ENCODE measurements around the gene POLE2. TPM values are rescaled to one million over a fixed set of nuclear protein-coding genes. Genes with fewer than 3 reads are reported as not detected.
A peak's percentile ranks its signal among the peaks of the same experiment; 100 is the strongest.
"Not testable (repeated sequence)": the region's sequence is repeated elsewhere in the genome, so short reads cannot be mapped to it uniquely, and the experiment has no call there.

Gene POLE2
- total RNA-seq, 1 donor from 2014 or later, result 1.2 TPM

DNA sequence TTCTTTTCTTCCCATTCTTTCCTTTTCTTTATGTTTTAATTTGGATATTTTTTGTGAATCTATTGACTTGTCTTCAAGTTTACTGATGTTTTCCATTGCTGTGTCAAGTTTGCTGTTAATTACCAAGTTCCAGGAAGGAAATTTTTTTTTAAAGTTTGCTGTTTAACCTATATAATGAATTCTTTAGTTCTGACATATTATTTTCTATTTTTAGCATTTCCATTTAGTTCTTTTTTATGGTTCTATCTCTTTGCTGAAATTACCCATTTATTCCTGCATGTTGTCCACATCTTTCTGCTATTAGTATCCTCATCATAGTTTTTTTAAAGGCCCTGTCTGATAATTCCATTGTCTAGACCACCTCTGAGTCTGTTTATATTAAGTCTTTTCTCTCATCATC is 32.7 kb upstream of the POLE2 start:
- intact Hi-C loops (cut with DNase I), result no loop called here
- TF ChIP-seq, protein P1, sequence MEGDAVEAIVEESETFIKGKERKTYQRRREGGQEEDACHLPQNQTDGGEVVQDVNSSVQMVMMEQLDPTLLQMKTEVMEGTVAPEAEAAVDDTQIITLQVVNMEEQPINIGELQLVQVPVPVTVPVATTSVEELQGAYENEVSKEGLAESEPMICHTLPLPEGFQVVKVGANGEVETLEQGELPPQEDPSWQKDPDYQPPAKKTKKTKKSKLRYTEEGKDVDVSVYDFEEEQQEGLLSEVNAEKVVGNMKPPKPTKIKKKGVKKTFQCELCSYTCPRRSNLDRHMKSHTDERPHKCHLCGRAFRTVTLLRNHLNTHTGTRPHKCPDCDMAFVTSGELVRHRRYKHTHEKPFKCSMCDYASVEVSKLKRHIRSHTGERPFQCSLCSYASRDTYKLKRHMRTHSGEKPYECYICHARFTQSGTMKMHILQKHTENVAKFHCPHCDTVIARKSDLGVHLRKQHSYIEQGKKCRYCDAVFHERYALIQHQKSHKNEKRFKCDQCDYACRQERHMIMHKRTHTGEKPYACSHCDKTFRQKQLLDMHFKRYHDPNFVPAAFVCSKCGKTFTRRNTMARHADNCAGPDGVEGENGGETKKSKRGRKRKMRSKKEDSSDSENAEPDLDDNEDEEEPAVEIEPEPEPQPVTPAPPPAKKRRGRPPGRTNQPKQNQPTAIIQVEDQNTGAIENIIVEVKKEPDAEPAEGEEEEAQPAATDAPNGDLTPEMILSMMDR (IDR thresholded peaks at IDR 0.05), result no peak
- Histone ChIP-seq H3K27me3 (ENCODE audit: low read depth) (no peaks in the 10 kb centered on the region), H3K27ac (no peak overlapping the region), H3K4me3 (no peak overlapping the region), H3K4me1 (no peaks in the 10 kb centered on the region), H3K36me3 (peaks cover 37% of the 10 kb centered on the region), H3K9me3 (no peaks in the 10 kb centered on the region)
- DNase-seq (no peak), ATAC-seq (no peak)

DNA sequence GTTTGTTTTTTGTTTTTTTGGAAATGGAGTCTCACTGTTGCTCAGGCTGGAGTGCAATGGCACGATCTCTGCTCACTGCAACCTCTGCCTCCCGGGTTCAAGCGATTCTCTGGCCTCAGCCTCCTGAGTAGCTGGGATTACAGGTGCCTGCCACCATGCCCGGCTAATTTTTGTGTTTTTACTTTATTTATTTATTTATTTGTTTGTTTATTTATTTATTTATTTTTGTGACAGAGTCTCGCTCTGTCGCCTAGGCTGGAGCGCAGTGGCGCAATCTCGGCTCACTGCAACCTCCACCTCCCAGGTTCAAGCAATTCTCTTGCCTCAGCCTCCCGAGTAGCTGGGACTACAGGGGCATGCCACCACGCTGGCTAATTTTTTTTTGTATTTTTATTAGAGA is 23.0 kb upstream of the POLE2 start:
- peaks cover 31% of the 10 kb centered on the region for H3K36me3 ChIP-seq
- H3K4me3 ChIP-seq; H3K27me3 ChIP-seq (ENCODE audit: low read depth); intact Hi-C loops (cut with DNase I); H3K9me3 ChIP-seq; ATAC-seq; H3K27ac ChIP-seq; H3K4me1 ChIP-seq; DNase-seq: not testable (repeated sequence)

DNA sequence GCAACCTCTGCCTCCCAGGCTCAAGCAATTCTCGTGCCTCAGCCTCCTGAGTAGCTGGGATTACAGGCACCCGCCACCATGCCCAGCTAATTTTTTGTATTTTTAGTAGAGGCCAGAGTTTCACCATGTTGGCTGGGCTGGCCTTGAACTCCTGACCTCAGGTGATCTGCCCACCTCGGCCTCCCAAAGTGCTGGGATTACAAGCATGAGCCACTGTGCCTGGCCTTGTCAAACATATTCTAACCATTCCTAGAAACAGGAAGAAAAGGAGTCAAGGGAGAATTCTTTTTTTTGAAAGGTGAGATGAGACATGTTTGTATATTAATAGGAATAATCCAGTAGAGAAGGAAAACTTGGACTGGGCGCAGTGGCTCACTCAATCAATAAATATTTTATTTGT is 16.5 kb upstream of the POLE2 start:
- H3K9me3 ChIP-seq; H3K27ac ChIP-seq; intact Hi-C loops (cut with DNase I); H3K36me3 ChIP-seq; H3K4me3 ChIP-seq; H3K27me3 ChIP-seq (ENCODE audit: low read depth); ATAC-seq; DNase-seq; H3K4me1 ChIP-seq: not testable (repeated sequence)

DNA sequence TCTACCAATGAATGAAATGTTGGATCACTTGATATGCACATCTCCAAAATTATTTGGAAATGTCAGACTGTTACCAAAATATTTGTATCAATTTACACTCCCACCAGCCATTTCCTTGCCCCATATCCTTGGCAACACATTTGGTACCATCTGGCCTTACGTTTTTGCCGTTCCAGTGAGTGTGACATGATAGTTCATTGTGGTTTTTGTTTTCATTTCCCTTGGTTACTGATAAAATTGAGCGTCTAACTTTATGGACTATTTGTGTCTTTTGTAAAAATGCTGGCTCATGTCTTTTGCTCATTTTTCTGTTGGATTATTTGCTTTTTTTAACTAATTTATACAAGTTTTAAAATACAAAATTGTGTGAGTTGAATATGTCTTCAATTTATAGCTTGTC is 16.0 kb upstream of the POLE2 start:
- TF ChIP-seq, protein P1 (IDR thresholded peaks at IDR 0.05), result no peak
- H3K4me1 ChIP-seq, result no peaks in the 10 kb centered on the region
- H3K27me3 ChIP-seq (ENCODE audit: low read depth), result no peaks in the 10 kb centered on the region
- no peak overlapping the region for H3K4me3 ChIP-seq
- H3K27ac ChIP-seq, result no peak overlapping the region
- intact Hi-C loops (cut with DNase I), result no loop called here
- no peak for ATAC-seq
- no peak for DNase-seq
- H3K9me3 ChIP-seq, result no peaks in the 10 kb centered on the region
- peaks cover 8% of the 10 kb centered on the region for H3K36me3 ChIP-seq

- Histone ChIP-seq H3K4me3 (no peak overlapping the region), H3K4me1 (no peaks in the 10 kb centered on the region), H3K36me3 (peaks cover 8% of the 10 kb centered on the region), H3K9me3 (no peaks in the 10 kb centered on the region), H3K27ac (no peak overlapping the region), H3K27me3 (ENCODE audit: low read depth) (no peaks in the 10 kb centered on the region)
- TF ChIP-seq, protein P1 (IDR thresholded peaks at IDR 0.05), result no peak
- DNase-seq, result no peak
- intact Hi-C loops (cut with DNase I), result no loop called here
- no peak for ATAC-seq
Measured at GRCh38 chr14:49702725-49703124, 14.7 kb upstream of the POLE2 start.

DNA sequence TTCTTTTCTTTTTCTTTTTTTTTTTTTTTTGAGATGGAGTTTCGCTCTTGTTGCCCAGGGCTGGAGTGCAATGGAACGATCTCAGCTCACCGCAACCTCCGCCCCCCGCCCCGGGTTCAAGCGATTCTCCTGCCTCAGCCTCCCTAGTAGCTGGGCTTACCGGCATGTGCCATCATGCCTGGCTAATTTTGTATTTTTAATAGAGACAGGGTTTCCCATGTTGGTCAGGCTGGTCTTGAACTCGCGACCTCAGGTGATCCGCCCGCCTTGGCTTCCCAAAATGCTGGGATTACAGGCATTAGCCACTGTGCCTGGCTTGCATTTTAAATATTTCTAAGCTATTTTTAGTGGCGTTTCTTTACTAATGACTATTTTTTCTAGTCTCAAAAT is 5.7 kb upstream of the POLE2 start:
- H3K36me3 ChIP-seq; H3K27me3 ChIP-seq (ENCODE audit: low read depth); ATAC-seq; DNase-seq; intact Hi-C loops (cut with DNase I); H3K9me3 ChIP-seq: not testable (repeated sequence)
- Histone ChIP-seq H3K4me1 (peaks cover 19% of the 10 kb centered on the region), H3K4me3 (peak overlapping the region; percentile 74), H3K27ac (peak overlapping the region; percentile 98)

- H3K4me3 ChIP-seq, result peak within 1 kb of the TSS; percentile 74
- intact Hi-C loops (cut with DNase I), result no loop called here
- peaks cover 23% of the 10 kb centered on the region for H3K4me1 ChIP-seq
- DNase-seq (peak; percentile 91), ATAC-seq (peak; percentile 93 to 94)
- H3K27me3 ChIP-seq (ENCODE audit: low read depth), result no peaks in the 10 kb centered on the region
- H3K9me3 ChIP-seq, result no peaks in the 10 kb centered on the region
- H3K27ac ChIP-seq, result peak within 1 kb of the TSS; percentile 98
- TF ChIP-seq, protein P1 (IDR thresholded peaks at IDR 0.05), result no peak
- no peaks in the 10 kb centered on the region for H3K36me3 ChIP-seq
Measured at GRCh38 chr14:49692811-49693734, 5.1 kb upstream of the POLE2 start, which contains the start of gene KLHDC1. KLHDC1 (plus strand) TSS chr14:49693120; CDS start chr14:49693195, 75 bp downstream.

Data from lower lobe of right lung (tissue), 2 donors.